Posterior vena cava (tissue), 2 donors: ENCODE data around the gene SMIM38. TPM values are rescaled to one million over a fixed set of nuclear protein-coding genes. Genes with fewer than 3 reads are reported as not detected.
A peak's percentile ranks its signal among the peaks of the same experiment; 100 is the strongest.

Experiments
- DNase-seq: peaks from one replicate; pipeline ENCODE4 v3.0.0-alpha.2; 2020; ENCODE audit warnings: low spot score
- intact Hi-C, 2 donors: fragments of 100-400 bp; cut with DNase I; formaldehyde crosslinking; loops; one replicate each; pipeline versions ENCODE4 v1.14.1 to v1.14.2; 2022 to 2023
- total RNA-seq, 2 donors: library from RNA; stranded (reverse); fragmentation: NEBNext Ultra II Directional; extraction: Animal tissue kit (Norgen Biotek cat#: 25700); gene quantifications; one replicate each; pipeline ENCODE4 v1.2.1, GENCODE V29; 2021
- donor health status: DM: yes; HTN: yes; CAD: no.
- donor health status: DM: yes; HTN: yes; CAD: no.

SMIM38 gene
- total RNA-seq, 2 donors from 2014 or later = 0.76 to 1.4 TPM

GRCh38 chr11:69120096-69120875 is 35.4 kb upstream of the SMIM38 start:
- peak; percentile 62 for DNase-seq
- intact Hi-C loops = no loop called here

- DNase-seq = peak; percentile 77
- intact Hi-C loops = no loop called here
These were observed 34.7 kb upstream of the SMIM38 start for GRCh38 chr11:69121021-69121420.

- intact Hi-C loops = no loop called here
- DNase-seq = peak; percentile 68
These were observed 34.0 kb upstream of the SMIM38 start for GRCh38 chr11:69121621-69122325.

GRCh38 chr11:69122326-69122629 is 33.5 kb upstream of the SMIM38 start:
- DNase-seq = peak; percentile 62
- intact Hi-C loops = no loop called here

GRCh38 chr11:69122630-69123431 is 32.9 kb upstream of the SMIM38 start:
- peak; percentile 84 for DNase-seq
- intact Hi-C loops = no loop called here

- DNase-seq = peak; percentile 80
- intact Hi-C loops = no loop called here
These were observed 31.9 kb upstream of the SMIM38 start for GRCh38 chr11:69123593-69124545.

GRCh38 chr11:69125861-69126260 is 29.9 kb upstream of the SMIM38 start:
- intact Hi-C loops = loop anchor here in 1 of 2 donors (5.0 kb wide), 1 partner anchor 1796 kb away; no protein-coding TSS in a partner anchor
- peak; percentile 19 for DNase-seq

- intact Hi-C loops = loop anchor here in 1 of 2 donors (5.0 kb wide), 1 partner anchor 1796 kb away; no protein-coding TSS in a partner anchor
- peak; percentile 79 for DNase-seq
These were observed 29.4 kb upstream of the SMIM38 start for GRCh38 chr11:69126286-69126685.

GRCh38 chr11:69127081-69127850 is 28.5 kb upstream of the SMIM38 start:
- intact Hi-C loops = loop anchor here in 1 of 2 donors (5.0 kb wide), 1 partner anchor 1795 kb away; no protein-coding TSS in a partner anchor
- DNase-seq = peak; percentile 82

GRCh38 chr11:69127884-69128283 is 27.9 kb upstream of the SMIM38 start:
- DNase-seq = no peak
- intact Hi-C loops = loop anchor here in 1 of 2 donors (5.0 kb wide), 1 partner anchor 1794 kb away; no protein-coding TSS in a partner anchor

- intact Hi-C loops = loop anchor here in 1 of 2 donors (5.0 kb wide), 1 partner anchor 1793 kb away; no protein-coding TSS in a partner anchor
- DNase-seq = no peak
These were observed 26.7 kb upstream of the SMIM38 start for GRCh38 chr11:69129053-69129452.

GRCh38 chr11:69129647-69130046 is 26.1 kb upstream of the SMIM38 start:
- intact Hi-C loops = loop anchor here in 1 of 2 donors (5.0 kb wide), 1 partner anchor 1793 kb away; no protein-coding TSS in a partner anchor
- peak; percentile 58 for DNase-seq

- intact Hi-C loops = no loop called here
- peak; percentile 49 for DNase-seq
These were observed 25.1 kb upstream of the SMIM38 start for GRCh38 chr11:69130654-69131053.

- intact Hi-C loops = no loop called here
- peak; percentile 80 for DNase-seq
These were observed 24.6 kb upstream of the SMIM38 start for GRCh38 chr11:69131121-69131566.

GRCh38 chr11:69131644-69132300 is 24.0 kb upstream of the SMIM38 start:
- intact Hi-C loops = no loop called here
- DNase-seq = peak; percentile 79

GRCh38 chr11:69132301-69132670 is 23.4 kb upstream of the SMIM38 start:
- intact Hi-C loops = no loop called here
- no peak for DNase-seq

GRCh38 chr11:69133251-69133650 is 22.5 kb upstream of the SMIM38 start:
- intact Hi-C loops = no loop called here
- DNase-seq = no peak
